Activated T-helper 2 cell treated with anti-CD3 and anti-CD28 coated beads, Interferon-gamma antibody, Interleukin-2, Interleukin-4, amounts not matched to agents 10 μg/mL and 5 μg/mL and 100 μg/mL, durations not matched to agents 14 hours and 24 hours and 36 hours (primary cell): ENCODE measurements around the gene METTL25. TPM values are rescaled to one million over a fixed set of nuclear protein-coding genes. Genes with fewer than 3 reads are reported as not detected.

ENCODE experiments used
- DNase-seq: peaks from one replicate; pipeline ENCODE4 v3.0.0; 2021; ENCODE audit warnings: low spot score
- H3K27ac Mint-ChIP-seq: one replicate; pipeline ENCODE4 v1.8.0; 2021; ENCODE audit warnings: mixed read lengths
- H3K27me3 Mint-ChIP-seq: one replicate; pipeline ENCODE4 v1.8.0; 2021; ENCODE audit warnings: low read depth, mixed read lengths
- H3K36me3 Mint-ChIP-seq: one replicate; pipeline ENCODE4 v1.8.0; 2021; ENCODE audit warnings: low read depth, mixed read lengths
- H3K4me1 Mint-ChIP-seq: one replicate; pipeline ENCODE4 v1.8.0; 2021; ENCODE audit warnings: low read depth, mixed read lengths
- H3K4me3 Mint-ChIP-seq: one replicate; pipeline ENCODE4 v1.8.0; 2021; ENCODE audit warnings: low read depth, mild to moderate bottlenecking, moderate library complexity, mixed read lengths
- H3K9me3 Mint-ChIP-seq: one replicate; pipeline ENCODE4 v1.8.0; 2021; ENCODE audit warnings: mixed read lengths
- intact Hi-C: fragments of 100-400 bp; cut with micrococcal nuclease; formaldehyde crosslinking; loops from one replicate; pipeline ENCODE4 v1.15.1; 2023
- total RNA-seq: library from RNA; stranded (reverse); gene quantifications from 2 replicates; pipeline ENCODE4 v1.2.3, GENCODE V29; 2022

The METTL25 gene
- total RNA-seq, 1 donor from 2014 or later: 6.9 TPM

DNA sequence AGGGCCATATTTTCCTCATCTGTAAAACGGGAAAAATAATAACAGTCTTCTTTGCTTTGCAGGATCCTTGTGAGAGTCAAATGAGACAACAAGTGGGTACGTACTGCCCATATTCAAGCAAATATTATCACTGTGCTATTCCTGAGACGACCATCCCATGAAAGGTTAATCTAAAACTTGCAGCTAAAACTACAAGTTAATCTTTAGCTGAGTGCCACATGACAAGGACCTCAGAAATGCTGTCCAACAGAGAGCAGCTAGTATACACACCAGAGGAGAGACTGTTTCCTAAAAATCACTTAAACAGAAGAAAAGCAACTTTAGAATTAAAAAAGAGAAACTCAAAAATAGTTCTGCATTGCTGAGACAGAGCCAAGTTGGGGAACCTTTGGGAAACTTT lies 165.7 kb downstream of the METTL25 start:
- Mint-ChIP-seq H3K27ac (no peak overlapping the region), H3K4me1 (no peaks in the 10 kb centered on the region), H3K9me3 (no peaks in the 10 kb centered on the region), H3K4me3 (no peak overlapping the region), H3K36me3 (no peaks in the 10 kb centered on the region), H3K27me3 (no peaks in the 10 kb centered on the region)
- intact Hi-C loops: no loop called here
- DNase-seq: no peak

DNA sequence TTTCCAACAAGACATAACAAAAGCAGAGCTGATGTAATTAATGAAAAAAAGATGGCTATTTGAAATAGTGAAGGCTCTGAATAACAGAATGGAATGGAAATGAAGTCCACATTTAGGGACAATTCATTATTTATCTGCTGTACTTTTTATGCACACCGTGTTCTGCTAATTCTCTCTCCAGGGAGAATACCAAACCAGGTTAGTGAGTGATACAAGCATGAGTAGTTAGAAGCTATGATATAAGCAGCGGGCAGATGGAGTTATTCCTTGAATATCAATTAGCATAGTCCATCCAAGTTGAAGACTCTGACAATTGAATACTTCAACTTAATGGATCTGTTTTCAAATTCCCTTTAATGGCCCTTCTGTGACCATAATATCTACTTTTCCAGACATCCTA lies 166.3 kb downstream of the METTL25 start:
- Mint-ChIP-seq H3K27me3 (no peaks in the 10 kb centered on the region), H3K4me1 (no peaks in the 10 kb centered on the region), H3K36me3 (no peaks in the 10 kb centered on the region), H3K27ac (no peak overlapping the region), H3K4me3 (no peak overlapping the region), H3K9me3 (no peaks in the 10 kb centered on the region)
- intact Hi-C loops: no loop called here
- no peak for DNase-seq

DNA sequence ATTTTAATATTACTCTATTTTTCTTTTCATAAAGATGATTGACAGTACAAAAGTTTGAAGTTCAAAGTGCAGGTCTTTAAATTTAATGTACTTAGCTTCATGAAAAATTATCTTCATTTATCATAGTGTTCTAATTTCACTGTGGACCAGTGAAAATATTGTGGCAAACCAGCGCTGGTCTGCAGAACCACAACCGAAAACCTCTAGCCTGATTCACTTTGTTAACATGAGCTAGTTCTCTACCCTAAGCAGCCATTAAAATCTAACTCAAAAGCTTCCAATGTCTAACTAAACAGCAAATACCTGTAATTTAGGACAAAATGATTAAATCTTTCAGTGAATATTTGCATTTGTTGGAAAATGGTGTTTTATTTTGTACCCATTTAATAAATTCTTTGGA lies 167.3 kb downstream of the METTL25 start:
- H3K36me3 Mint-ChIP-seq: no peaks in the 10 kb centered on the region
- H3K9me3 Mint-ChIP-seq: no peaks in the 10 kb centered on the region
- no peak overlapping the region for H3K4me3 Mint-ChIP-seq
- H3K27me3 Mint-ChIP-seq: no peaks in the 10 kb centered on the region
- H3K4me1 Mint-ChIP-seq: no peaks in the 10 kb centered on the region
- H3K27ac Mint-ChIP-seq: no peak overlapping the region
- intact Hi-C loops: no loop called here
- DNase-seq: no peak

DNA sequence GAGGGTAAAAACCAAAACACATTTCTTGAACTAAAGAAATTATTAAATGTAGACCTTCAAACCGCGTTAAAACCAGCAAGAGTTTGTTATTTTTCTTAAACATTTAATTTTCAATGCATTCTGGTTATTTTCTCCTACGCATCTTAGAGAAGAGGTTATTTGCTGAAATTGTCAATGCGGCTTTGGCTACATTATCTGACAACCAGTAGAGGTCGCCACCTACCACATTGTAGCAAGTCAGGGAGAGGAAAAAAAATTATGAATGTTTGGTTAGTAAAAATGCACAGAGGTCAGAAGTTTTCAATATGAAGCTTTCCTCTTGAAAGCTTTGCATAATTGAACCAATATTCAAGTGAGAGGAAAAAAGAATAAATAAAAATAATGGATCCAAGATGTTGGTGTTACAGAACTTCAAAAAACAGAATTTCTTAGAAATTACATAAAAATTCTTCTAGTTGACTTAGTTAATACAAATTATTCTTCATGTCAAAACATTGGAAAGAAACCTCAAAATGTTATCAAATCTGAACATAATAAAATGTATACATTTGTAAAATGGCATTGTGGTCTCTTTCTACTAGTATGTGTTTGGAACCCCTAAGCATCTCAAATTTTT lies 168.9 kb downstream of the METTL25 start:
- Mint-ChIP-seq H3K27ac (no peak overlapping the region), H3K4me3 (no peak overlapping the region), H3K27me3 (no peaks in the 10 kb centered on the region), H3K9me3 (no peaks in the 10 kb centered on the region), H3K36me3 (no peaks in the 10 kb centered on the region), H3K4me1 (no peaks in the 10 kb centered on the region)
- intact Hi-C loops: no loop called here
- DNase-seq: no peak

Other genes starting within 250 kb of the METTL25 start
- gene CCDC59, start 142 bp upstream of the METTL25 start, total RNA-seq: 84.1 and 84.5 TPM in 2 replicates